SK-N-SH treated with all-trans-retinoic acid at 6 μM for 48 hours (cell line): ENCODE data around the gene ABHD4.

Experiments
- ATAC-seq: fragments of 200-7000 bp; cut with Tn5 transposase; 3 replicates; pipeline ENCODE4 v1.9.1; 2020; ENCODE audit warnings: mild to moderate bottlenecking, moderate library complexity
- ARNTL ChIP-seq: fragments of 450-650 bp; formaldehyde crosslinking; IDR thresholded peaks from 2 replicates; pipeline ENCODE4 v1.5.0; 2020; ENCODE audit warnings: low read depth, mild to moderate bottlenecking, moderate library complexity, borderline replicate concordance
- BACH2 ChIP-seq: fragments of 250-450 bp; sonication (Bioruptor Pico); IDR thresholded peaks from 2 replicates; pipeline ENCODE4 v1.9.0; 2021; ENCODE audit warnings: mild to moderate bottlenecking, borderline replicate concordance
- CREB5 ChIP-seq: fragments of 250-450 bp; sonication (Bioruptor Pico); IDR thresholded peaks from 2 replicates; pipeline ENCODE4 v1.5.1; 2020; ENCODE audit warnings: low read depth, mild to moderate bottlenecking, moderate library complexity
- CSDC2 ChIP-seq: fragments of 250-450 bp; sonication (Bioruptor Pico); IDR thresholded peaks from 2 replicates; pipeline ENCODE4 v1.5.0; 2020; ENCODE audit warnings: mild to moderate bottlenecking, moderate library complexity
- CSRNP3 ChIP-seq: fragments of 250-450 bp; sonication (Bioruptor Pico); IDR thresholded peaks from 2 replicates; pipeline ENCODE4 v1.5.1; 2021; ENCODE audit warnings: mild to moderate bottlenecking, moderate library complexity
- ESRRG ChIP-seq: fragments of 250-450 bp; sonication (Bioruptor Pico); IDR thresholded peaks from 2 replicates; pipeline ENCODE4 v1.6.1; 2021; ENCODE audit warnings: mild to moderate bottlenecking
- GLIS3 ChIP-seq: fragments of 250-450 bp; sonication (Bioruptor Pico); IDR thresholded peaks from 2 replicates; pipeline ENCODE4 v1.5.0; 2020; ENCODE audit warnings: mild to moderate bottlenecking, moderate library complexity
- ISL1 ChIP-seq: fragments of 250-450 bp; sonication (Bioruptor Pico); IDR thresholded peaks from 2 replicates; pipeline ENCODE4 v2.1.2; 2022; ENCODE audit warnings: mild to moderate bottlenecking, moderate library complexity
- PATZ1 ChIP-seq: fragments of 250-450 bp; sonication (Bioruptor Pico); IDR thresholded peaks from 2 replicates; pipeline ENCODE4 v1.8.0; 2020; ENCODE audit warnings: mild to moderate bottlenecking, moderate library complexity, borderline replicate concordance
- POU6F1 ChIP-seq: fragments of 250-450 bp; sonication (Bioruptor Pico); IDR thresholded peaks from 2 replicates; pipeline ENCODE4 v1.8.0; 2021; ENCODE audit warnings: low read depth, mild to moderate bottlenecking, moderate library complexity, borderline replicate concordance
- RARB ChIP-seq: fragments of 250-450 bp; sonication (Bioruptor Pico); IDR thresholded peaks from 2 replicates; pipeline ENCODE4 v1.8.0; 2021; ENCODE audit warnings: mild to moderate bottlenecking, moderate library complexity
- SNAI2 ChIP-seq: fragments of 250-450 bp; sonication (Bioruptor Pico); IDR thresholded peaks from 2 replicates; pipeline ENCODE4 v1.5.0; 2020; ENCODE audit warnings: mild to moderate bottlenecking, moderate library complexity
- TCF4 ChIP-seq: fragments of 250-450 bp; sonication (Bioruptor Pico); IDR thresholded peaks from 2 replicates; pipeline ENCODE4 v1.8.0; 2021; ENCODE audit warnings: mild to moderate bottlenecking, moderate library complexity, borderline replicate concordance
- TSHZ2 ChIP-seq: fragments of 250-450 bp; sonication (Bioruptor Pico); IDR thresholded peaks from 2 replicates; pipeline ENCODE4 v1.5.0; 2020; ENCODE audit warnings: mild to moderate bottlenecking, moderate library complexity
- ZFP3 ChIP-seq: fragments of 250-450 bp; sonication (Bioruptor Pico); IDR thresholded peaks from 2 replicates; pipeline ENCODE4 v1.5.0; 2020; ENCODE audit warnings: mild to moderate bottlenecking, moderate library complexity
- ZFP30 ChIP-seq: fragments of 450-650 bp; formaldehyde crosslinking; IDR thresholded peaks from 2 replicates; pipeline ENCODE4 v1.5.0; 2022; ENCODE audit warnings: mild to moderate bottlenecking, moderate library complexity
- ZNF565 ChIP-seq: fragments of 450-650 bp; formaldehyde crosslinking; conservative IDR thresholded peaks from 2 replicates; pipeline ENCODE4 v1.5.0; 2020; ENCODE audit warnings: low read depth, mild to moderate bottlenecking, moderate library complexity
- ZNF8 ChIP-seq: fragments of 450-650 bp; formaldehyde crosslinking; IDR thresholded peaks from 2 replicates; pipeline ENCODE4 v1.5.0; 2020; ENCODE audit warnings: mild to moderate bottlenecking, moderate library complexity

ABHD4 gene

GRCh38 chr14:22589096-22589839, 8.8 kb upstream of the ABHD4 start, which contains the start of gene DAD1:
TSS of gene DAD1 (minus strand) at chr14:22589224. CDS start at chr14:22589157, 67 bp downstream.
- TF ChIP-seq CSRNP3 (CRISPR knock-in tag) = no peak
- no peak for TF ChIP-seq CREB5
- TF ChIP-seq ARNTL (CRISPR knock-in tag) = no peak
- no peak for TF ChIP-seq CSDC2
- TF ChIP-seq GLIS3 = no peak
- no peak for TF ChIP-seq ISL1 (CRISPR knock-in tag)
- peak; percentile 97 for ATAC-seq

- TF ChIP-seq CREB5 (no peak), SNAI2 (CRISPR knock-in tag) (no peak), ZFP3 (no peak), ZNF565 (no peak), TSHZ2 (no peak), POU6F1 (no peak), ESRRG (CRISPR knock-in tag) (no peak), BACH2 (no peak), RARB (CRISPR knock-in tag) (no peak), ZNF8 (CRISPR knock-in tag) (no peak), ZFP30 (CRISPR knock-in tag) (no peak), ISL1 (CRISPR knock-in tag) (no peak), TCF4 (CRISPR knock-in tag) (no peak), ARNTL (CRISPR knock-in tag) (no peak), PATZ1 (CRISPR knock-in tag) (no peak), CSRNP3 (CRISPR knock-in tag) (no peak)
- no peak for ATAC-seq
Observed at GRCh38 chr14:22593189-22593588, 4.9 kb upstream of the ABHD4 start.
